ENCODE data around the gene LMNTD2.
"Not testable (repeated sequence)": the region's sequence is repeated elsewhere in the genome, so short reads cannot be mapped to it uniquely, and the experiment has no call there.

The LMNTD2 gene

DNA sequence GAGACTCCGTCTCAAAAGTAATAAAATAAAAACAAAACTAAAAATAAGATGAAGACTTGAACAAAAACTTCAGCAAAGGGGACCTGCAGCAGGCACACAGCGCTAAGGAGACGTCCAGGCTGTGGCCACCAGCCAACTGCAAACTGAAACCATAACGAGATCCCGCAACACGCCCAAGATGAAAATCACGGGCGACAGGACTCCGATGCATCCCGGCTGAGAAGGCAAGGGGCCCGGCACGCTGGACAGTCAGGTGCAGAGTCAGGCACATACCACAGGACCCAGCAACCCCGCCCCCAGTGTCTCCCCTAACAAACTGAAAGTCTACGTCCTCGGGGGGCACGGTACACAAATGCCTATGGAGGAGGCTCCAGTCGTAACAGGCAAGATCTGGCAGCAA, 34.3 kb downstream of the LMNTD2 start:
- H3K9ac ChIP-seq (ENCODE audit: low read depth, low read length), result no peak overlapping the region
- H3K4me3 ChIP-seq (ENCODE audit: low read length), result peak overlapping the region; percentile 45
- H3K4me2 ChIP-seq (ENCODE audit: low read length), result peak overlapping the region; percentile 73
- no peaks in the 10 kb centered on the region for H3K9me3 ChIP-seq (replicated peaks; ENCODE audit: low read length)
- H3K27me3 ChIP-seq (ENCODE audit: control insufficient read depth, insufficient read depth, low read length), result no peaks in the 10 kb centered on the region
- H3K36me3 ChIP-seq (ENCODE audit: insufficient read depth, low read length), result peaks cover 1% of the 10 kb centered on the region
- H3K4me1 ChIP-seq (ENCODE audit: control insufficient read depth, insufficient read depth, low read length), result peaks cover 8% of the 10 kb centered on the region

- no peak overlapping the region for H3K9ac ChIP-seq (ENCODE audit: low read depth, low read length)
- H3K36me3 ChIP-seq (ENCODE audit: insufficient read depth, low read length), result no peaks in the 10 kb centered on the region
- peaks cover 4% of the 10 kb centered on the region for H3K4me1 ChIP-seq (ENCODE audit: control insufficient read depth, insufficient read depth, low read length)
- no peaks in the 10 kb centered on the region for H3K27me3 ChIP-seq (ENCODE audit: control insufficient read depth, insufficient read depth, low read length)
- no peak overlapping the region for H3K4me2 ChIP-seq (ENCODE audit: low read length)
- H3K9me3 ChIP-seq (replicated peaks; ENCODE audit: low read length), result no peaks in the 10 kb centered on the region
- no peak overlapping the region for H3K4me3 ChIP-seq (ENCODE audit: low read length)
These were observed 39.3 kb downstream of the LMNTD2 start for GRCh38 chr11:521177-521688.

DNA sequence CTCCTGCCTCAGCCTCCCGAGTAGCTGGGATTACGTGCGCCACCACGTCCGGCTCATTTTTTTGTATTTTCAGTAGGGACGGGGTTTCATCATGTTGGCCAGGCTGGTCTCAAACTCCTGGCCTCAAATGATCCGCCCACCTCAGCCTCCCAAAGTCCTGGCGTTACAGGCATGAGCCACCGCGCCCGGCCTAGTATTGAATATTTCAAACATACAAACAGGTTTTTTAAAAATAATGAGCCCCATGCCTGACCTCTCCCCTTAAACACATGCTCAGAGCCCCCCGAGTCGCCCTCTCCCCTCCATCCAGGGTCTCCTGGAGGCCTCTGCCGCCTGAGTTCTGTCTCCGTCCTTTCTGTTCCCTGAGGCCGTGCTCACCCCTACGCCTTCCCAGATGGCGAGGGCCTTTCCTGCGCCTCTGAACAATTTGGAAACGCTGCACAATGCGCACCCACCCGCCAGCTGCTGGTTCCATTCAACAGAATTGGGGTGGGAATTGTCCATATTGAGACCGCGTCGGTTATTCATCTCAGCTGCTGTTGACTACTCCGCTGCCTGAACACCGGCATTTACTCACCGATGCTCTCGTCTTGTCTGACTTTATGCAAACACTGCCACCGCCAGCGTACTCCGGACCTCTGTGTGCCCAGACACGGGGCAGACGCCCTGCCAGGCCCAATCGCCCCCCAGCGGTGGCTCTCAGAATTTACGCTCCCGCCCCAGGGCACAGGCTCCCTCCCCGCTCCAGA, 39.9 kb downstream of the LMNTD2 start:
- Histone ChIP-seq H3K9me3 (replicated peaks; ENCODE audit: low read length) (no peaks in the 10 kb centered on the region), H3K4me1 (ENCODE audit: control insufficient read depth, insufficient read depth, low read length) (peaks cover 4% of the 10 kb centered on the region), H3K27me3 (ENCODE audit: control insufficient read depth, insufficient read depth, low read length) (no peaks in the 10 kb centered on the region), H3K9ac (ENCODE audit: low read depth, low read length) (no peak overlapping the region), H3K4me3 (ENCODE audit: low read length) (no peak overlapping the region), H3K36me3 (ENCODE audit: insufficient read depth, low read length) (no peaks in the 10 kb centered on the region), H3K4me2 (ENCODE audit: low read length) (no peak overlapping the region)

- H3K27me3 ChIP-seq (ENCODE audit: control insufficient read depth, insufficient read depth, low read length), result no peaks in the 10 kb centered on the region
- H3K36me3 ChIP-seq (ENCODE audit: insufficient read depth, low read length), result peaks cover 8% of the 10 kb centered on the region
- H3K9me3 ChIP-seq (replicated peaks; ENCODE audit: low read length), result no peaks in the 10 kb centered on the region
- no peak overlapping the region for H3K9ac ChIP-seq (ENCODE audit: low read depth, low read length)
- H3K4me2 ChIP-seq (ENCODE audit: low read length), result peak overlapping the region; percentile 76
- H3K4me1 ChIP-seq (ENCODE audit: control insufficient read depth, insufficient read depth, low read length), result peaks cover 4% of the 10 kb centered on the region
- peak overlapping the region; percentile 48 for H3K4me3 ChIP-seq (ENCODE audit: low read length)
These were observed 41.9 kb downstream of the LMNTD2 start for GRCh38 chr11:518463-519202.

DNA sequence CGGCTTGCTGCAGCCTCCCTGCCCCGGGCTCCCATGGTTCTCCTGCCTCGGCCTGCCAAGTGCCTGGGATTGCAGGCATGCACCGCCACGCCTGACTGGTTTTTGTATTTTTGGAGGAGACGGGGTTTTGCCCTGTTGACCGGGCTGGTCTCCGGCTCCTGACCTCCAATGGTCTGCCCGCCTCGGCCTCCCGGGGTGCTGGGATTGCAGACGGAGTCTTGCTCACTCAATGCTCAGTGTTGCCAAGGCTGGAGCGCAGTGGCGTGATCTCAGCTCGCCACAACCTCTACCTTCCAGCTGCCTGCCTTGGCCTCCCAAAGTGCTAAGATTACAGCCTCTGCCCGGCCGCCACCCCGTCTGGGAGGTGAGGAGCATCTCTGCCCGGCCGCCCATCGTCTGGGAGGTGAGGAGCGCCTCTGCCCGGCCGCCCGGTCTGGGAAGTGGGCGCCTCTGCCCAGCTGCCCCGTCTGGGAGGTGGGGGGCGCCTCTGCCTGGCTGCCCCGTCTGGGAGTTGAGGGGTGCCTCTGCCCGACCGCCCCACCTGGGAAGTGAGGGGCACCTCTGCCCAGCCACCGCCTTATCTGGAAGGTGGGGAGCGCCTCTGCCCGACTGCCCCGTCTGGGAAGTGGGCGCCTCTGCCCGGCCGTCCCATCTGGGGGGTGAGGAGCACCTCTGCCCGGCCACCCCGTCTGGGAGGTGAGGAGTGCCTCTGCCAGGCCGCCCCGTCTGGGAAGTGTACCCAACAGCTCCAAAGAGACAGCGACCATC, 43.4 kb downstream of the LMNTD2 start:
- H3K4me2 ChIP-seq (ENCODE audit: low read length); H3K4me3 ChIP-seq (ENCODE audit: low read length); H3K9ac ChIP-seq (ENCODE audit: low read depth, low read length); H3K4me1 ChIP-seq (ENCODE audit: control insufficient read depth, insufficient read depth, low read length); H3K9me3 ChIP-seq (replicated peaks; ENCODE audit: low read length); H3K27me3 ChIP-seq (ENCODE audit: control insufficient read depth, insufficient read depth, low read length): not testable (repeated sequence)
- H3K36me3 ChIP-seq (ENCODE audit: insufficient read depth, low read length), result peaks cover 19% of the 10 kb centered on the region

DNA sequence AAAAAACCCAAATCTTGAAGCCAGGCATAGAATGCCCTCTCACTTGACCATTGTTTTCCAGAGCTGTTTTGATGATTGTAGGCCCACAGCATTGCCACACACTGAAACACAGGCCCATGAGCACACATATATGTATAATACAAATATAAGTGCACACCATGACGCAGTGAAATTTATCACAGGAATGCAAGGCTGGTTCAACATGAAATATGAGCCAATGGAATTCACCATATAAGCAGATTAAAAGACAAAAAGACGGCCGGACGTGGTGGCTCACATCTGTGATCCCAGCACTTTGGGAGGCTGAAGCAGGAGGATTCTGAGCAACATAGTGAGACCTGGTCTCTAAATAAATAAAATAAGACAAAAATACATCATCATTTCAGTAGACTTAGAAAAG, 44.1 kb downstream of the LMNTD2 start:
- Histone ChIP-seq H3K4me3 (ENCODE audit: low read length) (no peak overlapping the region), H3K9ac (ENCODE audit: low read depth, low read length) (no peak overlapping the region), H3K4me2 (ENCODE audit: low read length) (no peak overlapping the region), H3K9me3 (replicated peaks; ENCODE audit: low read length) (no peaks in the 10 kb centered on the region), H3K36me3 (ENCODE audit: insufficient read depth, low read length) (peaks cover 22% of the 10 kb centered on the region), H3K4me1 (ENCODE audit: control insufficient read depth, insufficient read depth, low read length) (peaks cover 4% of the 10 kb centered on the region), H3K27me3 (ENCODE audit: control insufficient read depth, insufficient read depth, low read length) (no peaks in the 10 kb centered on the region)

DNA sequence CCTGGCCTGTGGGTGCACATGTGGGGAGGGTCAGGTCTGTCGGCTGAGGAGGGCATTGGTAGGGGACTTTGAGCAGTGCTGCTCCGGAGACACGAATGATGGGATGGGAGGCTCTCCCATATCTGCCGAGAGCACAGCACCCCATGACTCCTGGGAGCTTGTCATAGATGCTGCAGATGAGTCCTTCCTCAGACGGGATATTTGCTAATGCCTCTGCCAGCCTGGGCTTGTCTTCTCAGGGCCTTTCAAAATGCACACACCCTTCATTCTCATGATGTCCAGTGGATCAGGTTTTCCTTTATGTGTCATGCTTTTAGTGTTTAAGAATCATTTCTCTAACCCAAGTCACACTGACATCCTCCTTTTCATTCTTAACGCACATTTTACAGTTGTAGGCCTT, 45.4 kb downstream of the LMNTD2 start:
- H3K36me3 ChIP-seq (ENCODE audit: insufficient read depth, low read length), result peaks cover 24% of the 10 kb centered on the region
- no peaks in the 10 kb centered on the region for H3K9me3 ChIP-seq (replicated peaks; ENCODE audit: low read length)
- no peak overlapping the region for H3K4me2 ChIP-seq (ENCODE audit: low read length)
- H3K9ac ChIP-seq (ENCODE audit: low read depth, low read length), result no peak overlapping the region
- no peak overlapping the region for H3K4me3 ChIP-seq (ENCODE audit: low read length)
- no peaks in the 10 kb centered on the region for H3K27me3 ChIP-seq (ENCODE audit: control insufficient read depth, insufficient read depth, low read length)
- peaks cover 4% of the 10 kb centered on the region for H3K4me1 ChIP-seq (ENCODE audit: control insufficient read depth, insufficient read depth, low read length)

DNA sequence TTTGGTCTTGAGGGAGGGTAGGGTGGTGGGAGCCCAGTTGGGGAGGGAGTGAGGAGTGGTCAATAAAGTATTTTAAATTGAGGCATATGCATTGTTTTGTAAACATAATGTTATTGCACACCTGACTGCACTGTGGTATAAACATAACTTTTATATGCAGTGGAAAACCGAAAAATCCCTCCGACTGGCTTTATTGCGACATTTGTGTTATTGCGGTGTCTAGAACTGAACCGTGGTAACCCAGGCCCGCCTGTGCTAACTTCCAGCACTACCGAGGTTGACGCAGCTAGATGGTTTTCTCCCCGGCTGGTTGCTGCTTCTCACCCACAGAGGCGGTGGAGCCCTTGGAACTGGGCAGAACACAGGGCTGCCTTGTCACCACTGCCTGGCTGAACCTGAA, 45.9 kb downstream of the LMNTD2 start:
- no peaks in the 10 kb centered on the region for H3K9me3 ChIP-seq (replicated peaks; ENCODE audit: low read length)
- H3K4me3 ChIP-seq (ENCODE audit: low read length), result no peak overlapping the region
- H3K27me3 ChIP-seq (ENCODE audit: control insufficient read depth, insufficient read depth, low read length), result no peaks in the 10 kb centered on the region
- H3K4me1 ChIP-seq (ENCODE audit: control insufficient read depth, insufficient read depth, low read length), result peaks cover 4% of the 10 kb centered on the region
- H3K9ac ChIP-seq (ENCODE audit: low read depth, low read length), result no peak overlapping the region
- peaks cover 29% of the 10 kb centered on the region for H3K36me3 ChIP-seq (ENCODE audit: insufficient read depth, low read length)
- H3K4me2 ChIP-seq (ENCODE audit: low read length), result no peak overlapping the region

GRCh38 chr11:512761-513595, 47.6 kb downstream of the LMNTD2 start:
- Histone ChIP-seq H3K4me1 (ENCODE audit: control insufficient read depth, insufficient read depth, low read length) (peaks cover 2% of the 10 kb centered on the region), H3K36me3 (ENCODE audit: insufficient read depth, low read length) (peaks cover 33% of the 10 kb centered on the region), H3K4me2 (ENCODE audit: low read length) (no peak overlapping the region), H3K4me3 (ENCODE audit: low read length) (no peak overlapping the region), H3K9ac (ENCODE audit: low read depth, low read length) (no peak overlapping the region), H3K9me3 (replicated peaks; ENCODE audit: low read length) (no peaks in the 10 kb centered on the region), H3K27me3 (ENCODE audit: control insufficient read depth, insufficient read depth, low read length) (no peaks in the 10 kb centered on the region)

DNA sequence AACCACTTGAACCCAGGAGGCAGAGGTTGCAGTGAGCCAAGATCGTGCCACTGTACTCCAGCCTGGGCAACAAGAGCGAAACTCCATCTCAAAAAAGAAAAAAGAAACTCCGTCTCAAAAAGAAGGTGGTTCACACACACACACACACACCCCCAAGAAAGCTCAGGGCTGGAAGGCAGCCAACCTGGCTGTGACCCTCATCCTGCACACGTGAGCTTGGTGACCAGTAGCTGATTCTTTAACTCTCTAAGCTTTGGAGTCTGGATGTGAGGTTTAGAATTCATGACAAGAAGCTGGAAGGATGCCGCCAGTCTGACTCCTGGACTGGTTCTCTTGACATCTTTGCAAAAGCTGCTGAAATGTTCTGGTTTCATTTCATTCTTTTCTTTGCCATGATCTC, 51.6 kb downstream of the LMNTD2 start:
- Histone ChIP-seq H3K36me3 (ENCODE audit: insufficient read depth, low read length) (peaks cover 28% of the 10 kb centered on the region), H3K4me3 (ENCODE audit: low read length) (no peak overlapping the region), H3K4me2 (ENCODE audit: low read length) (no peak overlapping the region), H3K27me3 (ENCODE audit: control insufficient read depth, insufficient read depth, low read length) (no peaks in the 10 kb centered on the region), H3K9ac (ENCODE audit: low read depth, low read length) (no peak overlapping the region), H3K4me1 (ENCODE audit: control insufficient read depth, insufficient read depth, low read length) (peaks cover 20% of the 10 kb centered on the region), H3K9me3 (replicated peaks; ENCODE audit: low read length) (no peaks in the 10 kb centered on the region)

Measured in skeletal muscle satellite cell (primary cell).